Prostate gland (tissue), 2 donors: Measurements from ENCODE around the gene PSORS1C1. TPM values are rescaled to one million over a fixed set of nuclear protein-coding genes. Genes with fewer than 3 reads are reported as not detected.

Source experiments
- DNase-seq: peaks from one replicate; pipeline ENCODE4 v3.0.0-alpha.2; 2019; ENCODE audit warnings: low spot score
- H3K27ac ChIP-seq, 2 donors: fragments of 200-600 bp; sonication (generic); 2 replicates each; pipeline ENCODE4 v1.5.1; 2017 to 2019
- H3K27me3 ChIP-seq: fragments of 200-600 bp; sonication (generic); replicated peaks from 2 replicates; pipeline ENCODE4 v1.5.1; 2019; ENCODE audit not compliant: insufficient read depth
- H3K36me3 ChIP-seq, 2 donors: fragments of 200-600 bp; sonication (generic); 1 replicate in 1 of 2; 2 replicates in 1 of 2; pipeline versions ENCODE4 v1.5.1 to v1.8.1; 2017 to 2019
- H3K4me1 ChIP-seq: fragments of 200-600 bp; sonication (generic); replicated peaks from 2 replicates; pipeline ENCODE4 v1.5.1; 2019
- H3K4me3 ChIP-seq, 2 donors: fragments of 200-600 bp; sonication (generic); 2 replicates each; pipeline ENCODE4 v1.5.1; 2017 to 2019
- H3K9me3 ChIP-seq: fragments of 200-600 bp; sonication (generic); 2 replicates; pipeline ENCODE4 v1.5.1; 2017
- POLR2A ChIP-seq: fragments of 450-650 bp; IDR thresholded peaks from one replicate; pipeline ENCODE4 v1.6.1; 2016; ENCODE audit warnings: antibody characterized with exemption, mild to moderate bottlenecking
- POLR2AphosphoS5 ChIP-seq: sonication (generic); formaldehyde crosslinking; IDR thresholded peaks from one replicate; pipeline ENCODE4 v1.6.1; 2017; ENCODE audit warnings: antibody characterized with exemption
- WGBS: methylation state at CpG from one replicate; pipeline ENCODE4 v1.1.5; 2018; 5-methylcytosine and 5-hydroxymethylcytosine counted together
- intact Hi-C: fragments of 100-400 bp; cut with DNase I; formaldehyde crosslinking; loops from one replicate; pipeline ENCODE4 v1.14.2; 2022
- total RNA-seq, 2 donors: library from RNA; depleted of rRNA; stranded (reverse); fragments of >200 nt; gene quantifications; one replicate each; pipeline ENCODE4 v1.1.0, GENCODE V29; 2016
- TF ChIP-seq, protein P1 (sequence below), 4 experiments: fragments of 200-600 bp in 2 of 4; fragments of 450-650 bp in 2 of 4; sonication (generic) in 2 of 4; IDR thresholded peaks; 1 replicate in 3 of 4; 2 replicates in 1 of 4; pipeline ENCODE4 v1.5.1; 2016 to 2019; ENCODE audit warnings: antibody characterized with exemption in 4 of 4, mild to moderate bottlenecking in 2 of 4, moderate library complexity in 2 of 4

Gene PSORS1C1
- total RNA-seq, 2 donors from 2014 or later: 1.2 to 3.5 TPM

- H3K9me3 ChIP-seq: no peaks in the 10 kb centered on the region
- no peaks in the 10 kb centered on the region for H3K36me3 ChIP-seq
- intact Hi-C loops: no loop called here
- H3K4me3 ChIP-seq: no peak within 1 kb of the TSS
- H3K27me3 ChIP-seq: no peaks in the 10 kb centered on the region
- 78% methylated on average over 4 of the region's 4 CpGs for WGBS
- DNase-seq: no peak
- no peak within 1 kb of the TSS for H3K27ac ChIP-seq
- H3K4me1 ChIP-seq: no peaks in the 10 kb centered on the region
- TF ChIP-seq POLR2AphosphoS5 (no peak), POLR2A (no peak)
- TF ChIP-seq, protein P1, sequence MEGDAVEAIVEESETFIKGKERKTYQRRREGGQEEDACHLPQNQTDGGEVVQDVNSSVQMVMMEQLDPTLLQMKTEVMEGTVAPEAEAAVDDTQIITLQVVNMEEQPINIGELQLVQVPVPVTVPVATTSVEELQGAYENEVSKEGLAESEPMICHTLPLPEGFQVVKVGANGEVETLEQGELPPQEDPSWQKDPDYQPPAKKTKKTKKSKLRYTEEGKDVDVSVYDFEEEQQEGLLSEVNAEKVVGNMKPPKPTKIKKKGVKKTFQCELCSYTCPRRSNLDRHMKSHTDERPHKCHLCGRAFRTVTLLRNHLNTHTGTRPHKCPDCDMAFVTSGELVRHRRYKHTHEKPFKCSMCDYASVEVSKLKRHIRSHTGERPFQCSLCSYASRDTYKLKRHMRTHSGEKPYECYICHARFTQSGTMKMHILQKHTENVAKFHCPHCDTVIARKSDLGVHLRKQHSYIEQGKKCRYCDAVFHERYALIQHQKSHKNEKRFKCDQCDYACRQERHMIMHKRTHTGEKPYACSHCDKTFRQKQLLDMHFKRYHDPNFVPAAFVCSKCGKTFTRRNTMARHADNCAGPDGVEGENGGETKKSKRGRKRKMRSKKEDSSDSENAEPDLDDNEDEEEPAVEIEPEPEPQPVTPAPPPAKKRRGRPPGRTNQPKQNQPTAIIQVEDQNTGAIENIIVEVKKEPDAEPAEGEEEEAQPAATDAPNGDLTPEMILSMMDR (IDR thresholded peaks at IDR 0.05): no peak
Measured at GRCh38 chr6:31138982-31139381, 24.4 kb downstream of the PSORS1C1 start, which contains the start of gene PSORS1C2. Gene PSORS1C2, minus strand, starts transcription at chr6:31139066. Its CDS starts 40 bp downstream, at chr6:31139026.

DNA sequence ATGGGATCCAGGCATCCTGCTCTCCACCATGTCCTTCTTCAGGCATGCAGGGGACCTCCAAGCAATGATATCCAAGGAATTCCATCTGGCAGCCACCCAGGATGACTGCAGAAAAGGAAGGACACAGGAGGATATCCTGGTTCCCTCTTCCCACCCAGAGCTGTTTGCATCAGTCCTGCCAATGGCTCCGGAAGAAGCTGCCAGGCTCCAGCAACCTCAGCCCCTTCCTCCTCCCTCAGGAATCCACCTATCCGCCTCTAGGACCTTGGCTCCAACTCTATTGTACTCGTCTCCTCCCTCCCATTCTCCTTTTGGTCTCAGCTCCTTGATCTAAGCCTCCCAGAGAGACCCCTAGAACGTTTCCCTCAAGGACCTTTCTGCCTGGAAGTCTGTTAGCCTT, 25.0 kb downstream of the PSORS1C1 start:
- H3K27me3 ChIP-seq: no peaks in the 10 kb centered on the region
- no peak for DNase-seq
- no peak for TF ChIP-seq POLR2AphosphoS5
- TF ChIP-seq, protein P1 (IDR thresholded peaks at IDR 0.05): no peak
- no peak for TF ChIP-seq POLR2A
- H3K36me3 ChIP-seq: no peaks in the 10 kb centered on the region
- 11% methylated on average over 4 of the region's 4 CpGs for WGBS
- H3K4me3 ChIP-seq: no peak overlapping the region
- H3K4me1 ChIP-seq: no peaks in the 10 kb centered on the region
- intact Hi-C loops: no loop called here
- no peak overlapping the region for H3K27ac ChIP-seq
- H3K9me3 ChIP-seq: no peaks in the 10 kb centered on the region

DNA sequence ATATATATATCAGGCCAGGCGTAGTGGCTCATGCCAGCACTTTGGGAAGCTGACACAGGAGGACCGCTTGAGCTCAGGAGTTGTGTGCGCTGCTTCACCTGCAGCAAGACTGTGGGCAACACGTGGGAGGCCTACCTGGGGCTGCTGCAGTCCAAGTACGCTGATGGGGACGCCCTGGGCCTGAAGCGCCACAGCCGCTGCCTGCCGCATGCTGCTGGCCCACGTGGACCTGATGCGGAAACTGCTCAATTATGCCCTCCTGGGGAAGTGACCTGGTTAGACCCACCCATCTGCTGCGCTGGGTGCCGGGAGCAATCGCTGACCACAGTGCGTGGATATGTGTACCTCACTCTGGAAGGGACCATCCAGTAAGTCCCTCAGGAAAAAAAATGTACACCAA, 26.0 kb downstream of the PSORS1C1 start:
- Histone ChIP-seq H3K27me3 (no peaks in the 10 kb centered on the region), H3K36me3 (no peaks in the 10 kb centered on the region), H3K9me3 (no peaks in the 10 kb centered on the region), H3K4me1 (no peaks in the 10 kb centered on the region), H3K27ac (no peak overlapping the region), H3K4me3 (no peak overlapping the region)
- DNase-seq: no peak
- no peak for TF ChIP-seq POLR2AphosphoS5
- no peak for TF ChIP-seq POLR2A
- TF ChIP-seq, protein P1 (IDR thresholded peaks at IDR 0.05): no peak
- 90% methylated on average over 15 of the region's 15 CpGs for WGBS
- intact Hi-C loops: no loop called here

GRCh38 chr6:31142361-31142761, 27.8 kb downstream of the PSORS1C1 start:
- no peak overlapping the region for H3K27ac ChIP-seq
- H3K9me3 ChIP-seq: no peaks in the 10 kb centered on the region
- no peaks in the 10 kb centered on the region for H3K27me3 ChIP-seq
- TF ChIP-seq, protein P1 (IDR thresholded peaks at IDR 0.05): no peak
- no peak for TF ChIP-seq POLR2A
- H3K4me1 ChIP-seq: no peaks in the 10 kb centered on the region
- H3K36me3 ChIP-seq: no peaks in the 10 kb centered on the region
- 54% methylated on average over 2 of the region's 2 CpGs for WGBS
- H3K4me3 ChIP-seq: no peak overlapping the region
- intact Hi-C loops: no loop called here
- no peak for DNase-seq

DNA sequence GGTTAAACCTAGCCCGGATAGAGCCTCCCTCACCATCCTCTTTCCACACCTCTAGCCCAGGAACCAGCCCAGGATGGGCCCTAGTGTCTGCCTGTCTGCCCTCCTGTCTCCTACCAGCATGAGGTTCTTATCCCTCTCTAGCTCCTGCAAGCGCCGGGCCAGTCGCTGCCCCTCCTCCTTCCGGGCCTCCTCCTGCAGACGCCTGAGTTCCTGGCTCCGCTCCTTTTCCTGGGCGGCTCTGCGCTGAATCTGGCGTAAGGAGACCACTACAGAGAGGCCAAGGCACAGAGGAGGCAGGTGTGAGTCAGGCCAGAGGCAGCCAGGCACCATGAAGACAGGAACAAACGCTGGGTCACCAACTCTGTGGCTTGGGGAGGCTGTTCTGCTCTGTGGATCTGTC, 28.5 kb downstream of the PSORS1C1 start:
- Histone ChIP-seq H3K4me1 (no peaks in the 10 kb centered on the region), H3K27ac (no peak overlapping the region), H3K36me3 (no peaks in the 10 kb centered on the region), H3K27me3 (no peaks in the 10 kb centered on the region), H3K4me3 (no peak overlapping the region), H3K9me3 (no peaks in the 10 kb centered on the region)
- DNase-seq: no peak
- WGBS: 32% methylated on average over 11 of the region's 11 CpGs
- TF ChIP-seq POLR2AphosphoS5 (no peak), POLR2A (no peak)
- TF ChIP-seq, protein P1 (IDR thresholded peaks at IDR 0.05): no peak
- intact Hi-C loops: no loop called here
